Mesenchymal stem cell (in vitro differentiated cells and primary cell): ENCODE results near the gene SMIM29.
A peak's percentile ranks its signal among the peaks of the same experiment; 100 is the strongest.

ENCODE experiments used
- DNase-seq: peaks from one replicate; pipeline ENCODE4 v3.0.0-alpha.2; 2013
- H2AFZ ChIP-seq: one replicate; pipeline ENCODE4 v1.6.1; 2013; ENCODE audit warnings: low read depth, mild to moderate bottlenecking, control low read depth, inconsistent platforms, low read length, moderate library complexity
- H2AK5ac ChIP-seq: 2 replicates; pipeline ENCODE4 v1.6.1; 2013; ENCODE audit warnings: low read length, moderate library complexity, mild to moderate bottlenecking, inconsistent platforms; ENCODE audit not compliant: severe bottlenecking
- H2BK120ac ChIP-seq: one replicate; pipeline ENCODE4 v1.6.1; 2013; ENCODE audit warnings: low read depth, mild to moderate bottlenecking, inconsistent platforms, low read length, moderate library complexity
- H2BK12ac ChIP-seq, 2 experiments: one replicate each; pipeline ENCODE4 v1.6.1; 2013; ENCODE audit warnings: inconsistent platforms in 2 of 2, low read length in 2 of 2, mild to moderate bottlenecking in 2 of 2, moderate library complexity in 2 of 2, control low read depth in 1 of 2
- H2BK15ac ChIP-seq: one replicate; pipeline ENCODE4 v1.6.1; 2013; ENCODE audit warnings: mild to moderate bottlenecking, low read depth, inconsistent platforms; ENCODE audit not compliant: poor library complexity, severe bottlenecking
- H2BK5ac ChIP-seq: 2 replicates; pipeline ENCODE4 v1.6.1; 2013; ENCODE audit warnings: low read depth, mild to moderate bottlenecking, low read length, control low read depth, inconsistent platforms; ENCODE audit not compliant: poor library complexity, severe bottlenecking
- H3K14ac ChIP-seq, 2 experiments: one replicate each; pipeline ENCODE4 v1.6.1; 2013; ENCODE audit warnings: inconsistent platforms in 2 of 2, low read length in 2 of 2, control low read depth in 1 of 2, mild to moderate bottlenecking in 1 of 2, moderate library complexity in 1 of 2
- H3K18ac ChIP-seq, 2 experiments: one replicate each; pipeline ENCODE4 v1.6.1; 2013; ENCODE audit warnings: inconsistent platforms in 2 of 2, low read length in 2 of 2, control low read depth in 1 of 2, low read depth in 1 of 2, mild to moderate bottlenecking in 1 of 2
- H3K23ac ChIP-seq, 2 experiments: one replicate each; pipeline ENCODE4 v1.6.1; 2013; ENCODE audit warnings: inconsistent platforms in 2 of 2, low read length in 2 of 2, mild to moderate bottlenecking in 2 of 2, moderate library complexity in 2 of 2, control low read depth in 1 of 2
- H3K27ac ChIP-seq: 2 replicates; pipeline ENCODE4 v1.5.1; 2013; ENCODE audit warnings: mild to moderate bottlenecking, moderate library complexity, low read length, control low read depth, inconsistent platforms; ENCODE audit not compliant: poor library complexity, severe bottlenecking
- H3K27me3 ChIP-seq, 2 experiments: 2 replicates each; pipeline versions ENCODE4 v1.6.1 to v1.7.0; 2013; ENCODE audit warnings: low read length in 2 of 2, mild to moderate bottlenecking in 2 of 2, moderate library complexity in 2 of 2, control low read depth in 1 of 2, inconsistent platforms in 1 of 2; ENCODE audit not compliant: control insufficient read depth in 1 of 2, insufficient read depth in 1 of 2
- H3K36me3 ChIP-seq, 2 experiments: 2 replicates each; pipeline versions ENCODE4 v1.6.1 to v1.7.0; 2013; ENCODE audit warnings: low read length in 2 of 2, control low read depth in 1 of 2, inconsistent platforms in 1 of 2, low read depth in 1 of 2, mild to moderate bottlenecking in 1 of 2; ENCODE audit not compliant: insufficient read depth in 2 of 2, control insufficient read depth in 1 of 2
- H3K4ac ChIP-seq, 2 experiments: one replicate each; pipeline ENCODE4 v1.6.1; 2013; ENCODE audit warnings: inconsistent platforms in 2 of 2, low read length in 2 of 2, mild to moderate bottlenecking in 2 of 2, moderate library complexity in 2 of 2, control low read depth in 1 of 2, low read depth in 1 of 2
- H3K4me1 ChIP-seq: 2 replicates; pipeline ENCODE4 v1.6.1; 2013; ENCODE audit warnings: low read depth, low read length, control low read depth; ENCODE audit not compliant: control insufficient read depth, insufficient read depth
- H3K4me2 ChIP-seq: 2 replicates; pipeline ENCODE4 v1.6.1; 2013; ENCODE audit warnings: low read length, mild to moderate bottlenecking, inconsistent platforms; ENCODE audit not compliant: poor library complexity, severe bottlenecking
- H3K4me3 ChIP-seq, 2 experiments: 2 replicates each; pipeline versions ENCODE4 v1.5.1 to v1.7.0; 2013; ENCODE audit warnings: low read length in 2 of 2, mild to moderate bottlenecking in 2 of 2, control low read depth in 1 of 2, low read depth in 1 of 2; ENCODE audit not compliant: insufficient read depth in 1 of 2
- H3K79me1 ChIP-seq: replicated peaks from 2 replicates; pipeline ENCODE4 v1.6.1; 2013; ENCODE audit warnings: mild to moderate bottlenecking, control low read depth, low read length, inconsistent platforms; ENCODE audit not compliant: poor library complexity, severe bottlenecking
- H3K9ac ChIP-seq: 2 replicates; pipeline ENCODE4 v1.7.0; 2013; ENCODE audit warnings: mild to moderate bottlenecking, low read length, moderate library complexity
- H3K9me3 ChIP-seq: 2 replicates; pipeline ENCODE4 v1.7.0; 2013; ENCODE audit warnings: mild to moderate bottlenecking, low read length; ENCODE audit not compliant: control insufficient read depth
- H4K8ac ChIP-seq: one replicate; pipeline ENCODE4 v1.6.1; 2013; ENCODE audit warnings: inconsistent platforms, mild to moderate bottlenecking, low read length, moderate library complexity
- H4K91ac ChIP-seq: one replicate; pipeline ENCODE4 v1.6.1; 2013; ENCODE audit warnings: mild to moderate bottlenecking, low read length, inconsistent platforms
- WGBS: methylation state at CpG from one replicate; pipeline ENCODE4 v1.1.7; 2013; ENCODE audit warnings: mixed read lengths; 5-methylcytosine and 5-hydroxymethylcytosine counted together

Gene SMIM29

GRCh38 chr6:34236443-34237315, 12.1 kb downstream of the SMIM29 start, which contains the start of gene HMGA1:
Gene HMGA1, plus strand, starts transcription at chr6:34236873. Its CDS starts 3,908 bp downstream, at chr6:34240781.
- H3K4me3 ChIP-seq: peak within 1 kb of the TSS; percentile 80 to 86
- no peaks in the 10 kb centered on the region for H3K79me1 ChIP-seq
- H3K9ac ChIP-seq: peak within 1 kb of the TSS; percentile 86
- H4K91ac ChIP-seq: peak within 1 kb of the TSS; percentile 97
- H3K18ac ChIP-seq: peak within 1 kb of the TSS; percentile 94 to 98
- peak within 1 kb of the TSS; percentile 98 for H4K8ac ChIP-seq
- no peaks in the 10 kb centered on the region for H3K27me3 ChIP-seq
- peak within 1 kb of the TSS; percentile 74 for H2BK120ac ChIP-seq
- peaks cover 12 to 21% of the 10 kb centered on the region in 2 experiments for H3K36me3 ChIP-seq
- H3K4me1 ChIP-seq: peaks cover 36% of the 10 kb centered on the region
- peak within 1 kb of the TSS; percentile 78 for H2BK15ac ChIP-seq
- H3K27ac ChIP-seq: peak within 1 kb of the TSS; percentile 7
- H2AFZ ChIP-seq: no peak within 1 kb of the TSS
- H3K9me3 ChIP-seq: no peaks in the 10 kb centered on the region
- peak within 1 kb of the TSS; percentile 6 for H2AK5ac ChIP-seq
- WGBS: 1% methylated on average over 43 of the region's 91 CpGs
- peak within 1 kb of the TSS; percentile 63 for H2BK5ac ChIP-seq
- H3K23ac ChIP-seq: peak within 1 kb of the TSS in 1 of 2 experiments; percentile 97
- peak; percentile 91 for DNase-seq
- peak within 1 kb of the TSS; percentile 83 to 92 for H3K14ac ChIP-seq
- H3K4ac ChIP-seq: peak within 1 kb of the TSS; percentile 77 to 91
- peak within 1 kb of the TSS; percentile 96 for H3K4me2 ChIP-seq
- peak within 1 kb of the TSS; percentile 46 to 80 for H2BK12ac ChIP-seq

- Histone ChIP-seq H3K4me3 (peak overlapping the region; percentile 74 to 80), H3K4ac (peak overlapping the region; percentile 77 to 91), H2BK120ac (peak overlapping the region; percentile 71), H2BK15ac (peak overlapping the region; percentile 78), H2BK5ac (no peak overlapping the region), H2AK5ac (peak overlapping the region; percentile 6), H3K9me3 (no peaks in the 10 kb centered on the region), H3K79me1 (no peaks in the 10 kb centered on the region), H3K36me3 (peaks cover 6 to 15% of the 10 kb centered on the region in 2 experiments), H4K8ac (peak overlapping the region; percentile 98), H2BK12ac (peak overlapping the region in 1 of 2 experiments; percentile 46), H3K23ac (no peak overlapping the region), H3K14ac (peak overlapping the region in 1 of 2 experiments; percentile 92), H2AFZ (no peak overlapping the region), H3K9ac (peak overlapping the region; percentile 70), H3K18ac (peak overlapping the region; percentile 94 to 98), H4K91ac (peak overlapping the region; percentile 97), H3K27me3 (no peaks in the 10 kb centered on the region), H3K27ac (peak overlapping the region; percentile 7), H3K4me2 (peak overlapping the region; percentile 82), H3K4me1 (peaks cover 32% of the 10 kb centered on the region)
- 4% methylated on average over 13 of the region's 13 CpGs for WGBS
- peak; percentile 51 for DNase-seq
These were observed 12.7 kb downstream of the SMIM29 start for GRCh38 chr6:34236131-34236442.

- peak overlapping the region; percentile 98 for H4K8ac ChIP-seq
- under 1% methylated on average over 50 of the region's 75 CpGs for WGBS
- H3K79me1 ChIP-seq: no peaks in the 10 kb centered on the region
- H2BK120ac ChIP-seq: peak overlapping the region; percentile 95
- H3K4ac ChIP-seq: peak overlapping the region; percentile 77 to 91
- H3K9ac ChIP-seq: peak overlapping the region; percentile 70
- peak overlapping the region; percentile 94 to 98 for H3K18ac ChIP-seq
- H3K4me2 ChIP-seq: peak overlapping the region; percentile 82
- peak overlapping the region; percentile 97 for H4K91ac ChIP-seq
- H3K9me3 ChIP-seq: no peaks in the 10 kb centered on the region
- peak overlapping the region; percentile 63 for H2BK5ac ChIP-seq
- H2AK5ac ChIP-seq: peak overlapping the region; percentile 6
- no peaks in the 10 kb centered on the region for H3K27me3 ChIP-seq
- peak overlapping the region; percentile 90 for H2BK15ac ChIP-seq
- peaks cover 34% of the 10 kb centered on the region for H3K4me1 ChIP-seq
- DNase-seq: peak; percentile 89
- peak overlapping the region; percentile 7 for H3K27ac ChIP-seq
- H2BK12ac ChIP-seq: peak overlapping the region; percentile 46 to 80
- H3K4me3 ChIP-seq: peak overlapping the region; percentile 38 to 74
- no peak overlapping the region for H3K14ac ChIP-seq
- H3K23ac ChIP-seq: no peak overlapping the region
- peaks cover under 1 to 9% of the 10 kb centered on the region in 2 experiments for H3K36me3 ChIP-seq
- no peak overlapping the region for H2AFZ ChIP-seq
These were observed 13.3 kb downstream of the SMIM29 start for GRCh38 chr6:34235307-34236130.
